Activated CD8-positive, alpha-beta T cell treated with anti-CD3 and anti-CD28 coated beads for 36 hours (primary cell): Measurements from ENCODE around the gene PEX3. TPM values are rescaled to one million over a fixed set of nuclear protein-coding genes. Genes with fewer than 3 reads are reported as not detected.

Source experiments
- ATAC-seq: fragments of 200-7000 bp; cut with Tn5 transposase; one replicate; pipeline ENCODE4 v1.10.0; 2021; ENCODE audit warnings: mild to moderate bottlenecking, moderate library complexity
- CTCF ChIA-PET: fragments of 350-600 bp; sonication (Branson Sonifier 250); formaldehyde crosslinking; loops from one replicate; lab custom pipeline; 2021; ENCODE audit warnings: antibody characterized with exemption; lab: Charles Lee
- POLR2A ChIA-PET: fragments of 350-600 bp; sonication (Branson Sonifier 250); formaldehyde crosslinking; loops from one replicate; lab custom pipeline; 2021; ENCODE audit warnings: antibody characterized with exemption; lab: Charles Lee
- DNase-seq: peaks from one replicate; pipeline ENCODE4 v3.0.0-alpha.2; 2020
- H3K27ac Mint-ChIP-seq: one replicate; pipeline ENCODE4 v1.8.0; 2021; ENCODE audit warnings: mild to moderate bottlenecking, mixed read lengths
- H3K27me3 Mint-ChIP-seq: one replicate; pipeline ENCODE4 v1.8.0; 2021; ENCODE audit warnings: mixed read lengths
- H3K36me3 Mint-ChIP-seq: one replicate; pipeline ENCODE4 v1.8.0; 2021; ENCODE audit warnings: low read depth, mixed read lengths
- H3K4me1 Mint-ChIP-seq: one replicate; pipeline ENCODE4 v1.8.0; 2021; ENCODE audit warnings: low read depth, mixed read lengths
- H3K4me3 Mint-ChIP-seq: one replicate; pipeline ENCODE4 v1.8.0; 2021; ENCODE audit warnings: mild to moderate bottlenecking, moderate library complexity, mixed read lengths
- H3K9me3 Mint-ChIP-seq: one replicate; pipeline ENCODE4 v1.8.0; 2021; ENCODE audit warnings: mixed read lengths
- intact Hi-C: fragments of 100-400 bp; cut with micrococcal nuclease; formaldehyde crosslinking; loops from one replicate; pipeline ENCODE4 v1.10.0; 2022
- total RNA-seq, 2 experiments: library from RNA; stranded (reverse); gene quantifications; one replicate each; pipeline ENCODE4 v1.2.3, GENCODE V29; 2021
- TF ChIP-seq, protein P1 (sequence below): fragments of 200-600 bp; IDR thresholded peaks from one replicate; pipeline ENCODE4 v1.8.0; 2022; ENCODE audit warnings: antibody characterized with exemption, mild to moderate bottlenecking

Gene PEX3
- total RNA-seq, 2 experiments from 2014 or later: 24.9 to 33.6 TPM

DNA sequence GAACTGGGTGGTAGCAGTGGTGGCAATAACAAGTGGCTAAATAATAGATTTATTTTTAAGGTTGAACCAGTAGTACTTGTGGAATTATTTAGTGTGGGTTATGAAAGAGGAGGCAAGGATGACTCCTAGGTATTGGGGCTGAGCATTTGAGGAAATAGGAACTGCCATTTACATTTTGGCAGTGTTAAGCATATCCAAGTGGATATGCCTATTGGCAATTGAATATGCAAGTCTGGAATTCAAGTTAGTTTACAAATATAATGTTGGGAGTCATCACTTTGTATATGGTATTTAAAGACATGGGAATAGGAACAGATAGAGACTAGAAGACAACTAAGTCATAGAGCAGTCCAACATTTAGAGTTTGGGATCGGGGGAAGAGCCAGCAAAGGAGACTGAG lies 25.9 kb downstream of the PEX3 start:
- Mint-ChIP-seq H3K4me3 (no peak overlapping the region), H3K27ac (no peak overlapping the region), H3K4me1 (no peaks in the 10 kb centered on the region), H3K9me3 (no peaks in the 10 kb centered on the region), H3K36me3 (peaks cover 49% of the 10 kb centered on the region), H3K27me3 (no peaks in the 10 kb centered on the region)
- intact Hi-C loops: no loop called here
- ChIA-PET CTCF (no interaction called here), POLR2A (no interaction called here)
- TF ChIP-seq, protein P1, sequence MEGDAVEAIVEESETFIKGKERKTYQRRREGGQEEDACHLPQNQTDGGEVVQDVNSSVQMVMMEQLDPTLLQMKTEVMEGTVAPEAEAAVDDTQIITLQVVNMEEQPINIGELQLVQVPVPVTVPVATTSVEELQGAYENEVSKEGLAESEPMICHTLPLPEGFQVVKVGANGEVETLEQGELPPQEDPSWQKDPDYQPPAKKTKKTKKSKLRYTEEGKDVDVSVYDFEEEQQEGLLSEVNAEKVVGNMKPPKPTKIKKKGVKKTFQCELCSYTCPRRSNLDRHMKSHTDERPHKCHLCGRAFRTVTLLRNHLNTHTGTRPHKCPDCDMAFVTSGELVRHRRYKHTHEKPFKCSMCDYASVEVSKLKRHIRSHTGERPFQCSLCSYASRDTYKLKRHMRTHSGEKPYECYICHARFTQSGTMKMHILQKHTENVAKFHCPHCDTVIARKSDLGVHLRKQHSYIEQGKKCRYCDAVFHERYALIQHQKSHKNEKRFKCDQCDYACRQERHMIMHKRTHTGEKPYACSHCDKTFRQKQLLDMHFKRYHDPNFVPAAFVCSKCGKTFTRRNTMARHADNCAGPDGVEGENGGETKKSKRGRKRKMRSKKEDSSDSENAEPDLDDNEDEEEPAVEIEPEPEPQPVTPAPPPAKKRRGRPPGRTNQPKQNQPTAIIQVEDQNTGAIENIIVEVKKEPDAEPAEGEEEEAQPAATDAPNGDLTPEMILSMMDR: no peak
- ATAC-seq (no peak), DNase-seq (no peak)

DNA sequence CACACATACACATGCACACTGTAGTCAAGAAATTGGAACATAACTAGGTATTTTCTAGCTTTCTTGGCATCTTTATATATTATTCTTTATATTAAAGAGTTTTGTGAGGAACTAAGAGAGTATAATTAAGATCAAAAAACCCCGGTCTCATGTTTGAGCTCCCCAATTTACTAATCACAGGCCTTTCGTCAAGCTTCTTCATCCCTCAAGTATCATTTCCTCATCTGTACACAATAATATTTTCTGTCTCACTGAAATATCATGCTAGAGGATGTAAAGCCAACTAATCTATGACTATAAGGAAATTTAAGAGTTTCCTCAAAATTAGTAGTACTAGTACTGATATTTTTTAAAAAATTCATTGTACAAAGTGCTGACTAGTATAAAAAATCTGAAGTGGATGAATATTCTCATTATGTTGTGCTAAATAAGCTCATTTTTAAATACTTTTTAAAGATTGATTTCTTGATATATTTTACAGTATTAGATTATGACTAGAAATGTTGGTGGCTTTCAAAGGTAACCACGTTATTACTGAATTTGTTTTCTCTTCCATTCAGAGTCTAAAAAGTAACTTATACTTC lies 28.0 kb downstream of the PEX3 start:
- H3K27ac Mint-ChIP-seq: no peak overlapping the region
- intact Hi-C loops: no loop called here
- POLR2A ChIA-PET: no interaction called here
- no peaks in the 10 kb centered on the region for H3K27me3 Mint-ChIP-seq
- H3K4me3 Mint-ChIP-seq: no peak overlapping the region
- DNase-seq (no peak), ATAC-seq (no peak)
- H3K9me3 Mint-ChIP-seq: no peaks in the 10 kb centered on the region
- CTCF ChIA-PET: no interaction called here
- TF ChIP-seq, protein P1: no peak
- H3K36me3 Mint-ChIP-seq: peaks cover 33% of the 10 kb centered on the region
- H3K4me1 Mint-ChIP-seq: no peaks in the 10 kb centered on the region

DNA sequence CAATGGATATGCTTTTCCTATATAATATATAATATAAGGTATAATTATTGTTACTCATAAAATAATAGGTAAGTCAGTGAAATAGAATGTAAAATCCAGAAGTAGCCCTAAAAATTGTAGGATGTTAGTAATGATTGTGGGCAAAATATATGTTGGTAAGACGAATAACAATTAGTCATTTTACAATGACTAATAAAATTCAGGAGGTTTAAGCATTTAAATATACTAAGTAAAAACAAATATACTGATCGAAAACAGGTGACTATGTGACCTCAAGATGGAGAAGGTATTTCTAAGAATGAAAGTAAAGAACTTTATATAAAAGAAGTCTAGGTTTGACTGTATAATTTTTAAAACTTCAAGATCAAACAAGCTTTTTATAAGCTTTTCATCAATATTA lies 32.0 kb downstream of the PEX3 start:
- POLR2A ChIA-PET: no interaction called here
- Mint-ChIP-seq H3K4me1 (no peaks in the 10 kb centered on the region), H3K36me3 (peaks cover 7% of the 10 kb centered on the region), H3K9me3 (no peaks in the 10 kb centered on the region), H3K4me3 (no peak overlapping the region), H3K27me3 (no peaks in the 10 kb centered on the region), H3K27ac (no peak overlapping the region)
- intact Hi-C loops: no loop called here
- CTCF ChIA-PET: interaction anchor here (1.2 kb wide), 2 partner anchors 9 to 31 kb away, joined by 3 read pairs; no protein-coding TSS in a partner anchor
- TF ChIP-seq, protein P1: no peak
- ATAC-seq: no peak
- no peak for DNase-seq

DNA sequence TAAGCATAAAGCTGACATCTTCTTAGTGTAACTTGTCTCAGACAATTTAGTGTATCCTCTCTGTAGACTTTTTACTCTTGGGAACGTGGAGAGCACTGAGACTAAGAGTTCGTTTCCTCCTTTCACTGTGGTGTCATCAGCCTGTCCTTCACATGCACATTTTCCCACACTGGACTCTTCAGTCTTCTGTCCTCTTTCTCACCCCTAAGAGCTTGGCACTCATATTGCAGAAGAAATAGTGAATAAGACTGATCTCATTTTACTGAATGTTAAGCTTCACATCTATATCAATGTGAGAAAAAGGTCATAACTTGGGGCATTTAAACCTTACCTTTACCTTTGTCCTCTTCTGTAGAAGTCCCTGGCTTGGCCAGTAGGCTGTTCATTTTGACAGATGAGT lies 35.4 kb downstream of the PEX3 start:
- Mint-ChIP-seq H3K4me1 (no peaks in the 10 kb centered on the region), H3K27me3 (no peaks in the 10 kb centered on the region), H3K9me3 (no peaks in the 10 kb centered on the region), H3K27ac (no peak overlapping the region), H3K4me3 (no peak overlapping the region), H3K36me3 (peaks cover 2% of the 10 kb centered on the region)
- CTCF ChIA-PET: no interaction called here
- ATAC-seq (no peak), DNase-seq (no peak)
- POLR2A ChIA-PET: interaction anchor here (1.0 kb wide), 1 partner anchor 25 kb away, joined by 4 read pairs; the partner anchor contains the start of gene FUCA2
- TF ChIP-seq, protein P1: no peak
- intact Hi-C loops: no loop called here

DNA sequence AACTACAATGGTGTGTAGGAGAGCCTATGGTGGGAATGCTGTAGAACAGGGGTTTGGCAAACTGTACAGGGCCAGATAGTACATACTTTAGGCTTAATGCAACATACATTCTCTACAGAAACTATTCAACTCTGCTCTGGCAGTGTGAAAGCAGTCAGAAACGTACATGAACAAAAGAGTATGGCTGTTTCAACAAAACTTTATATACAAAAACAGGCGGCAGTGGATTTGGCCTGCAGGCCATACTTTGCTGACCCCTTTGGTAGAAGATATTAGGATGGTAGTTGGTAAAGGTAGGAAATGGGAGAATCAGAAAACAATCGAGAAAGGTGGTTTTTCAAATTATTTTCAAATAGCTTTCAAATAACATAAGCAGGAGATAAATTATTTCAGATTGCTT lies 36.1 kb downstream of the PEX3 start:
- H3K27ac Mint-ChIP-seq: no peak overlapping the region

More for the DNA sequence above, 36.1 kb downstream of the PEX3 start:
- Mint-ChIP-seq H3K4me3 (no peak overlapping the region), H3K9me3 (no peaks in the 10 kb centered on the region), H3K27me3 (no peaks in the 10 kb centered on the region), H3K4me1 (no peaks in the 10 kb centered on the region), H3K36me3 (peaks cover 2% of the 10 kb centered on the region)
- TF ChIP-seq, protein P1: no peak
- intact Hi-C loops: no loop called here
- POLR2A ChIA-PET: interaction anchor here (1.1 kb wide), 1 partner anchor 25 kb away, joined by 3 read pairs; the partner anchor contains the start of gene FUCA2
- DNase-seq (no peak), ATAC-seq (no peak)
- CTCF ChIA-PET: no interaction called here
